ENCODE measurements around the gene SNCG.

- TF ChIP-seq EZH2 (IDR thresholded peaks at IDR 0.05), result no peak
- TF ChIP-seq CTCF (IDR thresholded peaks at IDR 0.05 in 2 of 3, conservative IDR thresholded peaks at IDR 0.05 in 1 of 3; ENCODE audit: borderline replicate concordance in 1 of 3, insufficient read depth in 1 of 3, low read depth in 2 of 3, low read length in 2 of 3), result no peak
- TF ChIP-seq POLR2AphosphoS5 (IDR thresholded peaks at IDR 0.05; ENCODE audit: low read depth, low read length), result no peak; the same call in 1 of the 2 replicates
- TF ChIP-seq REST (IDR thresholded peaks at IDR 0.05; ENCODE audit: low read depth), result no peak
- TF ChIP-seq TCF7L2 (IDR thresholded peaks at IDR 0.05; ENCODE audit: borderline replicate concordance, extremely low read depth, insufficient read depth, insufficient read length), result no peak
These were observed 2.5 kb downstream of the SNCG start for GRCh38 chr10:86960863-86961434.

All from HCT116 (cell line).